Measurements from ENCODE around the gene PTER.

PTER gene

DNA sequence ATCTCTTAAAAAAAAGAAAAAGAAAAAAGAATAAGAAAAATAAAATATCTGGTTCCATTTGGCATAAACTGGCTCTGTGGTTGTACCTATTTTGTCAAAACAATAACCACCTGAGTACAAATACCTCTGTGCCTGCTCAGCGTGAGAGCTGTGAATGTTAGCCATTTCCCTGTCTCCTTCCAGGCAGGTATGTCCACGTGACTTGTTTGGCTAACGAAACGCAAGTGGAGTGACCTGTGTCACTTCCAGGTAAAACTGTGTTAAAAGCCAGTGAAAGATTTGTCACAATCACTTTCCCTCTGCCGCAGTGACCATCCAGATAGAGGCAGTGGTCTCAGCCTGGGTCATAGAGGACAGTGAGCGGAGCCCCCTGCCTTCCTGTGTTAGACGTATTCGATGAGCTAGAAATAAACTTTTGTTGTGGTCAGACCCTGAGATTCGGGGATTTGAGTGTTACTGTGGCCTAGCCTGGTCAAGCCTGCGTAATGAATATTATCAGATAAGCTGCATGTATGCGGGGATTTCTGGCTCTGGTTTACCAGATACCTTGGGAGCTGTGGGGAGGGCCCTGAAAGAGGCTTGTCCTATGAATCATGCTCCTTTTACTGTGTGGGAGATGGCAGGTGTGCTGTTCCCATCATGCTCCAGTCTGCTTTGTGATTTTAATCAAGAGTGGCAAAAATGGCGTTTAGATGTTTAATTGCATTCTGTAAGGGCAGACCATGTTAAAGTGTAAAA lies 3.8 kb downstream of the PTER start:
- Histone ChIP-seq H3K79me2 (ENCODE audit: control insufficient read depth, insufficient read depth, low read length, poor library complexity) (peaks cover 2% of the 10 kb centered on the region), H3K4me3 (ENCODE audit: low read depth, low read length) (no peak overlapping the region), H2BK12ac (ENCODE audit: low read length) (no peak overlapping the region), H3K4ac (ENCODE audit: low read depth, low read length) (no peak overlapping the region), H2BK5ac (ENCODE audit: low read depth, low read length, poor library complexity) (no peak overlapping the region), H4K8ac (ENCODE audit: low read depth, low read length) (no peak overlapping the region), H4K12ac (ENCODE audit: low read depth, low read length) (no peak overlapping the region), H3K9ac (ENCODE audit: low read length) (peak overlapping the region; percentile 44), H3K4me2 (ENCODE audit: low read length) (peak overlapping the region; percentile 38), H4K91ac (ENCODE audit: low read depth, low read length) (no peak overlapping the region), H3K18ac (ENCODE audit: low read length) (no peak overlapping the region), H2BK120ac (ENCODE audit: insufficient read depth, low read length, poor library complexity) (peak overlapping the region; percentile 3), H3K27ac (ENCODE audit: low read depth, low read length) (peak overlapping the region; percentile 63), H3K23ac (ENCODE audit: low read length) (no peak overlapping the region), H3K79me1 (ENCODE audit: low read length) (peaks cover 3% of the 10 kb centered on the region), H3K14ac (ENCODE audit: low read length) (no peak overlapping the region), H3K4me1 (ENCODE audit: control insufficient read depth in 1 of 2, insufficient read depth in 2 of 2, low read length in 2 of 2) (peaks cover 12 to 13% of the 10 kb centered on the region in 2 experiments), H2AK5ac (ENCODE audit: low read length) (no peak overlapping the region), H3K36me3 (ENCODE audit: control insufficient read depth in 1 of 2, insufficient read depth in 2 of 2, low read length in 2 of 2) (no peaks in the 10 kb centered on the region), H3K27me3 (ENCODE audit: insufficient read depth, low read length) (no peaks in the 10 kb centered on the region), H2AFZ (ENCODE audit: insufficient read depth, low read length, poor library complexity) (no peak overlapping the region), H3K9me3 (ENCODE audit: insufficient read depth, low read depth, low read length) (no peaks in the 10 kb centered on the region)
- peak; percentile 93 to 95 for DNase-seq
- WGBS (ENCODE audit: extremely low coverage, insufficient coverage, insufficient read length): no CpG with 5 or more reads among the region's 12 CpGs

DNA sequence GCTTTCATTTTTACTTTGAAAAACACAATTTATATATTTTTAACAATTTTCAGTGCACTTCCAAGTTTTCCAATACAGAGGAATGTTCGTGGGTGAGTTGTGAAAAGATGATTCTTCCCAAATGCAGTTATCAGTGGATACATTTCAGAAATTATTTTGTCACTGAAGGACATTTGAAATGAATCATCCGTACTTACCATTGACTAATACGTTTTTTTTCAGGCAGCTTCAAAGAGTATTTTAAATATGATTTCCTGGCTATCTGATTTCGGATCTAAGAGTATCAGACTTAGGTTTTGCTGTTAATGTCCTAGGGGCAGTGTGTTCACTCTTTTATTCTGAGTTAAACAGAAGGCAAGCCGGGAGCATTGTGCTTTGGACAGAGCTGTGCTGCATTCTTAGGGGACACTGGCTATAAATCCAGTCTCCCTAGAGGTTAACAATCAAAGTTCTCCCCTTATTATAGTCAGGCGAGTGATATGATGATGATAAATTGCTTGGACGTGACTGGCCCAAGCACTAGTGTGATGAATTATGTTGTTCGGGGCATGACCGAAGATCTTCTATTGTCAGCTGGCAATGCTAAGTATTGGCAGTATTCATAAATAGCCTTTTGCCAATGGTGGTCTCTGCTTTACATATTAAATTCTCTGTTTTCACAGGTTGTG lies 4.5 kb downstream of the PTER start:
- no peak overlapping the region for H2AK5ac ChIP-seq (ENCODE audit: low read length)
- H4K91ac ChIP-seq (ENCODE audit: low read depth, low read length): no peak overlapping the region
- no peak overlapping the region for H3K4me2 ChIP-seq (ENCODE audit: low read length)
- no peaks in the 10 kb centered on the region for H3K36me3 ChIP-seq (ENCODE audit: control insufficient read depth in 1 of 2, insufficient read depth in 2 of 2, low read length in 2 of 2)
- no peak overlapping the region for H3K14ac ChIP-seq (ENCODE audit: low read length)
- no CpG with 5 or more reads among the region's 9 CpGs for WGBS (ENCODE audit: extremely low coverage, insufficient coverage, insufficient read length)
- no peak overlapping the region for H4K12ac ChIP-seq (ENCODE audit: low read depth, low read length)
- no peak overlapping the region for H2BK12ac ChIP-seq (ENCODE audit: low read length)
- peaks cover 3% of the 10 kb centered on the region for H3K79me1 ChIP-seq (ENCODE audit: low read length)
- H3K27ac ChIP-seq (ENCODE audit: low read depth, low read length): no peak overlapping the region
- peak overlapping the region; percentile 30 for H3K4ac ChIP-seq (ENCODE audit: low read depth, low read length)
- no peak overlapping the region for H2BK120ac ChIP-seq (ENCODE audit: insufficient read depth, low read length, poor library complexity)
- H3K9me3 ChIP-seq (ENCODE audit: insufficient read depth, low read depth, low read length): no peaks in the 10 kb centered on the region
- H4K8ac ChIP-seq (ENCODE audit: low read depth, low read length): no peak overlapping the region
- no peak overlapping the region for H2BK5ac ChIP-seq (ENCODE audit: low read depth, low read length, poor library complexity)
- no peak overlapping the region for H3K18ac ChIP-seq (ENCODE audit: low read length)
- H3K4me3 ChIP-seq (ENCODE audit: low read depth, low read length): no peak overlapping the region
- H3K23ac ChIP-seq (ENCODE audit: low read length): no peak overlapping the region
- H3K4me1 ChIP-seq (ENCODE audit: control insufficient read depth in 1 of 2, insufficient read depth in 2 of 2, low read length in 2 of 2): peaks cover 12 to 13% of the 10 kb centered on the region in 2 experiments
- no peaks in the 10 kb centered on the region for H3K27me3 ChIP-seq (ENCODE audit: insufficient read depth, low read length)
- peak; percentile 37 to 93 for DNase-seq
- no peak overlapping the region for H3K9ac ChIP-seq (ENCODE audit: low read length)
- no peak overlapping the region for H2AFZ ChIP-seq (ENCODE audit: insufficient read depth, low read length, poor library complexity)
- peaks cover 2% of the 10 kb centered on the region for H3K79me2 ChIP-seq (ENCODE audit: control insufficient read depth, insufficient read depth, low read length, poor library complexity)

DNA sequence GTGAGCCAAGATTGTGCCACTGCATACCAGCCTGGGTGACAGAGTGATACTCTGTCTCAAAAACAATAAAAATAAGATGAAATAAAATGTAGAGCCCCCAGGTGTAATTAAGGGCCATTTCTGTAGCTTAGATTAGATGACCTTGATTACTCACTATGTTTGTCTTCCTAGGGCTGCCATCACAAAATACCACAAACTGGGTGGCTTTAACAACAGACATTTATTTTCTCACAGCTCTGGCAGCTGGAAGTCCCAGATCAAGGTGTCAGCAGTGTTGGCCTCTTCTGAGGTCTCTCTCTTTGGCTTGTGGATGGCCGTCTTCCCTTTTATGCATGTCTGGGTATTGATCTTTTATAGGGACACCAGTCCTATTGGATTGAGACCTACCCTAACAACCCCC lies 6.1 kb downstream of the PTER start:
- Histone ChIP-seq H3K79me2 (ENCODE audit: control insufficient read depth, insufficient read depth, low read length, poor library complexity) (no peaks in the 10 kb centered on the region), H4K12ac (ENCODE audit: low read depth, low read length) (no peak overlapping the region), H3K36me3 (ENCODE audit: control insufficient read depth in 1 of 2, insufficient read depth in 2 of 2, low read length in 2 of 2) (no peaks in the 10 kb centered on the region), H3K18ac (ENCODE audit: low read length) (no peak overlapping the region), H2BK12ac (ENCODE audit: low read length) (no peak overlapping the region), H3K79me1 (ENCODE audit: low read length) (no peaks in the 10 kb centered on the region), H3K27ac (ENCODE audit: low read depth, low read length) (no peak overlapping the region), H3K14ac (ENCODE audit: low read length) (no peak overlapping the region), H3K9ac (ENCODE audit: low read length) (no peak overlapping the region), H3K23ac (ENCODE audit: low read length) (no peak overlapping the region), H4K8ac (ENCODE audit: low read depth, low read length) (no peak overlapping the region), H2AFZ (ENCODE audit: insufficient read depth, low read length, poor library complexity) (no peak overlapping the region), H3K4me1 (ENCODE audit: control insufficient read depth in 1 of 2, insufficient read depth in 2 of 2, low read length in 2 of 2) (peaks cover 8% of the 10 kb centered on the region in 2 experiments), H2BK120ac (ENCODE audit: insufficient read depth, low read length, poor library complexity) (no peak overlapping the region), H3K4ac (ENCODE audit: low read depth, low read length) (no peak overlapping the region), H4K91ac (ENCODE audit: low read depth, low read length) (no peak overlapping the region), H3K4me2 (ENCODE audit: low read length) (no peak overlapping the region), H3K27me3 (ENCODE audit: insufficient read depth, low read length) (no peaks in the 10 kb centered on the region), H3K4me3 (ENCODE audit: low read depth, low read length) (no peak overlapping the region), H2AK5ac (ENCODE audit: low read length) (no peak overlapping the region), H2BK5ac (ENCODE audit: low read depth, low read length, poor library complexity) (no peak overlapping the region), H3K9me3 (ENCODE audit: insufficient read depth, low read depth, low read length) (no peaks in the 10 kb centered on the region)
- DNase-seq: no peak
- no CpG with 5 or more reads among the region's 1 CpG for WGBS (ENCODE audit: extremely low coverage, insufficient coverage, insufficient read length)

DNA sequence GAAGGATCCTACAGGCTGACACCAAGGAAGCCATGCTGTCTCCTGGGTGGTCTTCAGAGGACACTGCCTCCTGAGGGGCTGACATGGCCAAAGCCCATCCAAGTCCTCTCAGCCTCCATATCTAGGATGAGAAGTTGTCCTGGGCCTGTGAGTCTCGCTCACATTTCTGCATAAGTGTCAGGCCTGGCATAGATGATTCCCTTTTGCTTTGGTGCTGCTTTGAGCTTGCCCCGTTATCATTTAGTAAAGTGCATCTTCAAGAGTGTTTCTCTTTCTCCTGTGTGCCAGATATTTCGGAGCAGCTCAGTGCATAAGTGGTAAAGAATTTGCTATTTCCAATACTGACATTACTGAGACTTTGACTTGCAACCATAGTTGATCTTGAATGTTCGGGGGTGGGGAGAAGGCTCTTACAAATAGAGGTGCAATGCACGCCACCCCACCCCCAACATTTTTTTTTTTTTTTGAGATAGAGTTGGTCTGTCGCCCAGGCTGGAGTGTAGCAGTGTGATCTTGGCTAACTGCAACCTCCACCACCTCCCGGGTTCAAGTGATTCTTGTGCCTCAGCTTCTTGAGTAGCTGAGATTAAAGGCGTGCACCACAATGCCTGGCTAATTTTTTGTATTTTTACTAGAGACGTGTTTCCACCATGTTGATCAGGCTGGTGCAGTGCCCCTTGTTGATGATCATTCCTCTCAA lies 9.1 kb downstream of the PTER start:
- H3K27me3 ChIP-seq (ENCODE audit: insufficient read depth, low read length): no peaks in the 10 kb centered on the region
- H2AK5ac ChIP-seq (ENCODE audit: low read length): no peak overlapping the region
- H2AFZ ChIP-seq (ENCODE audit: insufficient read depth, low read length, poor library complexity): no peak overlapping the region
- H4K91ac ChIP-seq (ENCODE audit: low read depth, low read length): no peak overlapping the region
- H2BK5ac ChIP-seq (ENCODE audit: low read depth, low read length, poor library complexity): no peak overlapping the region
- no peak overlapping the region for H4K12ac ChIP-seq (ENCODE audit: low read depth, low read length)
- H4K8ac ChIP-seq (ENCODE audit: low read depth, low read length): no peak overlapping the region
- H2BK120ac ChIP-seq (ENCODE audit: insufficient read depth, low read length, poor library complexity): no peak overlapping the region
- no peak overlapping the region for H3K4me2 ChIP-seq (ENCODE audit: low read length)
- H3K27ac ChIP-seq (ENCODE audit: low read depth, low read length): no peak overlapping the region
- no peak overlapping the region for H3K4ac ChIP-seq (ENCODE audit: low read depth, low read length)
- DNase-seq: no peak
- no peak overlapping the region for H2BK12ac ChIP-seq (ENCODE audit: low read length)
- no peak overlapping the region for H3K4me3 ChIP-seq (ENCODE audit: low read depth, low read length)
- peak overlapping the region; percentile 29 for H3K18ac ChIP-seq (ENCODE audit: low read length)
- no CpG with 5 or more reads among the region's 9 CpGs for WGBS (ENCODE audit: extremely low coverage, insufficient coverage, insufficient read length)
- peaks cover 0 to 2% of the 10 kb centered on the region in 2 experiments for H3K4me1 ChIP-seq (ENCODE audit: control insufficient read depth in 1 of 2, insufficient read depth in 2 of 2, low read length in 2 of 2)
- H3K79me1 ChIP-seq (ENCODE audit: low read length): no peaks in the 10 kb centered on the region
- no peaks in the 10 kb centered on the region for H3K79me2 ChIP-seq (ENCODE audit: control insufficient read depth, insufficient read depth, low read length, poor library complexity)
- H3K14ac ChIP-seq (ENCODE audit: low read length): no peak overlapping the region
- H3K9me3 ChIP-seq (ENCODE audit: insufficient read depth, low read depth, low read length): no peaks in the 10 kb centered on the region
- no peaks in the 10 kb centered on the region for H3K36me3 ChIP-seq (ENCODE audit: control insufficient read depth in 1 of 2, insufficient read depth in 2 of 2, low read length in 2 of 2)
- no peak overlapping the region for H3K23ac ChIP-seq (ENCODE audit: low read length)
- no peak overlapping the region for H3K9ac ChIP-seq (ENCODE audit: low read length)

Data from trophoblast cell (in vitro differentiated cells and primary cell).